ENCODE measurements around the gene MAP2K3.
A peak's percentile ranks its signal among the peaks of the same experiment; 100 is the strongest.

MAP2K3 gene

DNA sequence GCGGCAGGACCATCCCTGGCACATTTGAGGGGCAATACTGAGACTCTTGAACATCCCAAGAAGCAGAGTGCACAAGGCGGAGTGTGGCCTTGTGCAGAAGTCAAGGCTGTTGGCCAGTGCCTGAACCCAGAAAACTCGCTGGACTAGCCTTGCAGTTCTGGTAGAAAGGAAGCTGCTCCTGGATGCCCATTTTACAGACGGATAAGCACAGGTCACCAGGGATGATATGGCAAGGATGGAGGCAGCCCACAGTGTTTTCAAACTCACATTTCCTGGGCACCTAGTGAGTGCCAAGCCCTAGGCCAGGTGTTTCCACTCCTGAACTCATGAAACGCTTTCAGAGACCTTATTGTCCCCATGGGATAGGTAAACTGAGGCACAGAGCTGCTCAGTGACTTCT is 1.7 kb upstream of the MAP2K3 start:
- DNase-seq (ENCODE audit: low spot score), result no peak

DNA sequence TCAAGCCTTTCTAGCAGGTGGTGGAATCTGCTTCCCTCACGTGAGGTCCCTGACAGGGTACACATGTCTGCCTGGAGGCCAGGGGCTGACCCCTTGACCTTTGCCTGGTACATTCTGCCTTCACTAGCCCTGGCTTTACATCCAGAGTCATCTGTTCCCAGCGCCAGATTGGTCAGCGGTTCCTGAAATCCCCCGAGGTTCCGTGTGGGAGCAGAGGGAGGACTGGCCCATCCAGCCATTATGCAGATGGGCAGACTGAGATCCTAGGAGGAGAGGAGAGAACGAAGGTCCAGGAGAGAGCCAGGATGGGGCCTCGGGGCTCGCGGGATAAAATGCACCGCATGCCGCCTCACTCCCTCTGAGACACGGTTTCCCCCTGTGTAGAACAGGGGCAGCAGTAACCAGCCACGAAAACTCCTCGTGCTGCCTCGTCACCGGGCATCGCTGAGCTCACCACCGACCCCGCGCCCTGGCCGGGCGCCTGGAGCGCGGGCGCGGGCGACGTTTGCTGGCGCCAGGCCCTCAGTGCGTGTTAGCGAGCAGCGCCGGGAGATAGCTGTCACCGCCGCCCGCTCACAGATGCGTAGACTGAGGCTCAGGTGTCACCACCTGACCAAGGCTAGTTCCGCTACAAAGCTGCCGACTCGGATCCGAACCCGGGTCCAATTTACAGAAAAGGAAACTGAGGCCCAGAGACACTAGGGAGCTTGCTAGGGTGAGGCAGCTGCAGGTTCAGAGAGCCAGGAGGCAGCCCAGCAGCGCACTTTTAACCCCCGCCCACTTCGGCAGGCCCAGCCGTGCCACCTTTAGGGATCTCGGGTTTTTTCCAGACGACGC is 811 bp upstream of the MAP2K3 start:
- DNase-seq (ENCODE audit: low spot score), result no peak

DNA sequence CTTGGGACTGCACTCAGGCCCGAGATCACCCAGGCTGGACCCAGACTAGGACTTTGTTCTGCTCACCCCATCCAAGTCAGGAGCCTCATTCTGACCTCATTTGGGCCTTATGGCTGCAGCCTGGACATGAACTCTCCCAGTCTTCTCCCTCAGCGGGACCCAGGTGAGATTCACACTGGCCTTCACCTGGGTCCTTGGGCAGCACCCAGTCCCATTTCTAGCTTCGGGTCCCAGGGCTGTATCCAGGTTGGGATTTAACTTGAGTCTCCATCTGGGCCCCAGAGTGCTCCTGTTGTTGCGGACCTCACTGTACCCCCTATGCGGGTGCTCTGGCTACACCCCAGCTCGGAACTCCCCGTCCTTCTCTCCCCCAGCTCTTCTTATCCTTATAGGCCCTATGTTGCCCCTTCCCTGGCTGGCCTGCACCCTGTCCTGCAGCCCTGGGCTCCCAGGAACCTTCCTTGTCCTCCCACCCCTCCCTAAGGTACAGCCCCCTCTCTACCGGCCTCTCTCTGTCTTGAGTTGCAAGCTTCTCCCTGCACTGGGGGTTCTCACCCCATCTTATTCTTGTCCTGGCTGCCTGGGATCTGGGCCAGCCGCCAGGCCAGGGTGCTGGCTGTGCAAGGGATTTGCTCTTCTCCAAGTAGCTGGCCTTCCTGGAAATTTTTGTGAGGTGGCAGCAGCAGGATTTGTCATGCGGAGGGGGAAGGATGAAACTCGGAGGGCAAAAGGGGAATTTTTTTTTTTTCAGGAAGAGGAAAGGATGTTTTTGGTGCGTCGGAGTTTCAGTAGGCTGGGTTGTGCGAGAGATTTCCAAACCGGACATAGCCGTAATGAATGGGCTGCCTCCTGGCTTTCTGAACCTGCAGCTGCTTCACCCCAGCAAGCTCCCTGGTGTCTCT is 904 bp downstream of the MAP2K3 start:
- no peak for DNase-seq (ENCODE audit: low spot score)

- peak; percentile 99 for DNase-seq (ENCODE audit: low spot score)
Observed at GRCh38 chr17:21286066-21286770, 1.7 kb downstream of the MAP2K3 start.

DNA sequence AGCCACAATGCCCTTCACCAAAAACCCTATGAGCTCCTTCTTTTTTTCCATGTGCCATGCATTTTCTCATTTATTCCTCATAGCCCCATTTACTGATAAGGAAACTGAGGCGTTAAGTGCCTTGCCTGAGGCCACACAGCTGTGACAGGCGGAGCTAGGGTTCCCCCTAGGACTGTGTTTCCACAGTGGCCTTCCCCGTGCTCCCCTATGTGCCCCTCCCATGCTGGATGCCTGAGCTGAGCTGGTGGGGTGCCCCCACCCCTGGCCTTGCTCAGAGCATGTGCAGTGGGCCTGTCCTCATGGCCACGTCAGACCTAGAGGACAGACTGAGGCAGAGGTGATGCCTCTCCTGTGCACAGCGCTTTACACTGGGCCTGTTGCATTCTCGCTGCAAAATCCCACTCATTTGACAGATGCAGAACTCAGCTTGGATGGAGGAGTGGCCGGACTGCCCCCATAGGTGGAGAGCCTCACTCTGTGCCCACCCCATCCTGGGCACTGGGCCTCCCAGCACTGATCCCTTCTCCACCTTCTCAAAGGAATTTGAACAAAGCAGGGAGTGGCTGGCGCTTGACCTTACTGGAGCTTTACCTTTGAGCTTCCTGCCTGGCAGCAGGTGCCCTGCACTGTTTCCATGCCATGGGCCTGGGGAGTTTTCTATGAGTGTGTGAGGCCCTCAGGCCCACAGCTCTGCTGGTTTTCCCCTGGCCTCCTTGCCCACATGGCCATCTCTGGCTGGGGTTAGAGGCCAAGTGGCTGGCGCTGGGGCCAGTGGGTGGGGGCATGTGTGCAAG is 2.6 kb downstream of the MAP2K3 start:
- no peak for DNase-seq (ENCODE audit: low spot score)

- peak; percentile 95 for DNase-seq (ENCODE audit: low spot score)
Observed at GRCh38 chr17:21287703-21288449, 3.4 kb downstream of the MAP2K3 start.

- DNase-seq (ENCODE audit: low spot score), result no peak
Observed at GRCh38 chr17:21288571-21289017, 4.1 kb downstream of the MAP2K3 start.

GRCh38 chr17:21289175-21289901 is 4.8 kb downstream of the MAP2K3 start:
- DNase-seq (ENCODE audit: low spot score), result no peak

- no peak for DNase-seq (ENCODE audit: low spot score)
Observed at GRCh38 chr17:21289902-21290571, 5.5 kb downstream of the MAP2K3 start.

GRCh38 chr17:21291357-21291756 is 6.8 kb downstream of the MAP2K3 start:
- DNase-seq (ENCODE audit: low spot score), result no peak

DNA sequence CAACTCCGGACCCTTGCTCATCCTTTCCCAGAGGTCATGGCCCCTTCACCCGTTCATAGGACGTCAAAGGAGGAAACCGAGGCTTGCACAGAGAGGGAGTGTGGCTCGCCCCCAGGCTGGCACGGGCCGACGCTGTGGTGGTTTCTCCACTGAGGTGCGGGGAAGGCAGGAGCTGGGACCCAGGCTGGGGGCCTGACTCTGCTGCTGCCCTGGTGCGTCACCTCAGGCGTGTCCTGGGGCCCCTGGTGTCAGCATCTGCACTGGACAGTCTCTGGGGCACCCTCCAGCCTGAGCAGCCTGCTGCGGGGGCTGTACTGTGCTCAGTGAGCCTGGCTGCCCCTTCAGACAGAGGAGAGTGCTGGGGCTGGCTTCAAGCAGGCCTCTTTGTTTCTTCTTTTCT is 7.4 kb downstream of the MAP2K3 start:
- no peak for DNase-seq (ENCODE audit: low spot score)

- DNase-seq (ENCODE audit: low spot score), result no peak
Observed at GRCh38 chr17:21292867-21293830, 8.6 kb downstream of the MAP2K3 start.

GRCh38 chr17:21293831-21294210 is 9.3 kb downstream of the MAP2K3 start:
- no peak for DNase-seq (ENCODE audit: low spot score)

GRCh38 chr17:21294321-21295035 is 10.0 kb downstream of the MAP2K3 start:
- no peak for DNase-seq (ENCODE audit: low spot score)

- no peak for DNase-seq (ENCODE audit: low spot score)
Observed at GRCh38 chr17:21295036-21295952, 10.8 kb downstream of the MAP2K3 start.

Data from hepatic stellate cell (primary cell).